Keratinocyte (primary cell): ENCODE measurements around the gene SUFU.

ENCODE experiments used
- EZH2 ChIP-seq: IDR thresholded peaks from one replicate; pipeline ENCODE4 v1.6.1; 2012; ENCODE audit warnings: inconsistent platforms, mild to moderate bottlenecking, low read length, moderate library complexity
- TF ChIP-seq, protein P1 (sequence below), 3 experiments: IDR thresholded peaks in 1 of 3; conservative IDR thresholded peaks in 1 of 3; optimal IDR thresholded peaks in 1 of 3; 2 replicates in 2 of 3; 3 replicates in 1 of 3; pipeline versions ENCODE3 to v1.5.1; 2011; ENCODE audit warnings: low read length in 3 of 3, mild to moderate bottlenecking in 3 of 3, moderate library complexity in 2 of 3, control low read depth in 1 of 3, inconsistent platforms in 1 of 3; ENCODE audit not compliant: insufficient read depth in 2 of 3; ENCODE audit errors: extremely low read depth in 1 of 3

GRCh38 chr10:102457591-102458150 is 46.1 kb upstream of the SUFU start:
- TF ChIP-seq, protein P1, sequence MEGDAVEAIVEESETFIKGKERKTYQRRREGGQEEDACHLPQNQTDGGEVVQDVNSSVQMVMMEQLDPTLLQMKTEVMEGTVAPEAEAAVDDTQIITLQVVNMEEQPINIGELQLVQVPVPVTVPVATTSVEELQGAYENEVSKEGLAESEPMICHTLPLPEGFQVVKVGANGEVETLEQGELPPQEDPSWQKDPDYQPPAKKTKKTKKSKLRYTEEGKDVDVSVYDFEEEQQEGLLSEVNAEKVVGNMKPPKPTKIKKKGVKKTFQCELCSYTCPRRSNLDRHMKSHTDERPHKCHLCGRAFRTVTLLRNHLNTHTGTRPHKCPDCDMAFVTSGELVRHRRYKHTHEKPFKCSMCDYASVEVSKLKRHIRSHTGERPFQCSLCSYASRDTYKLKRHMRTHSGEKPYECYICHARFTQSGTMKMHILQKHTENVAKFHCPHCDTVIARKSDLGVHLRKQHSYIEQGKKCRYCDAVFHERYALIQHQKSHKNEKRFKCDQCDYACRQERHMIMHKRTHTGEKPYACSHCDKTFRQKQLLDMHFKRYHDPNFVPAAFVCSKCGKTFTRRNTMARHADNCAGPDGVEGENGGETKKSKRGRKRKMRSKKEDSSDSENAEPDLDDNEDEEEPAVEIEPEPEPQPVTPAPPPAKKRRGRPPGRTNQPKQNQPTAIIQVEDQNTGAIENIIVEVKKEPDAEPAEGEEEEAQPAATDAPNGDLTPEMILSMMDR (optimal IDR thresholded peaks at IDR 0.05 in 1 of 3, IDR thresholded peaks at IDR 0.05 in 1 of 3, conservative IDR thresholded peaks at IDR 0.05 in 1 of 3; ENCODE audit: extremely low read depth in 1 of 3, insufficient read depth in 2 of 3, low read length in 3 of 3) = no peak
- TF ChIP-seq EZH2 = no peak
